T-helper 22 cell (primary cell): ENCODE results near the gene CCND1.

ENCODE experiments used
- DNase-seq: peaks from one replicate; pipeline ENCODE4 v3.0.0-alpha.2; 2020; ENCODE audit warnings: low read depth

CCND1 gene

GRCh38 chr11:69640995-69641581 lies at the start of gene CCND1:
TSS of gene CCND1 (plus strand) at chr11:69641156. CDS start at chr11:69641314, 158 bp downstream.
- DNase-seq: no peak

- no peak for DNase-seq
These were observed 47.8 kb upstream of the CCND1 start for GRCh38 chr11:69592986-69593650.

- no peak for DNase-seq
These were observed 47.1 kb upstream of the CCND1 start for GRCh38 chr11:69593851-69594250.

- no peak for DNase-seq
These were observed 46.5 kb upstream of the CCND1 start for GRCh38 chr11:69594481-69594880.

- no peak for DNase-seq
These were observed 44.9 kb upstream of the CCND1 start for GRCh38 chr11:69595805-69596665.

GRCh38 chr11:69598147-69598546 lies 42.8 kb upstream of the CCND1 start:
- no peak for DNase-seq

GRCh38 chr11:69599502-69599901 lies 41.5 kb upstream of the CCND1 start:
- DNase-seq: no peak

GRCh38 chr11:69600001-69600400 lies 41.0 kb upstream of the CCND1 start:
- no peak for DNase-seq

- no peak for DNase-seq
These were observed 39.7 kb upstream of the CCND1 start for GRCh38 chr11:69601011-69601975.

- DNase-seq: no peak
These were observed 37.7 kb upstream of the CCND1 start for GRCh38 chr11:69603111-69603836.

GRCh38 chr11:69604055-69604454 lies 36.9 kb upstream of the CCND1 start:
- DNase-seq: no peak

- DNase-seq: no peak
These were observed 35.0 kb upstream of the CCND1 start for GRCh38 chr11:69605737-69606526.

GRCh38 chr11:69609351-69609750 lies 31.6 kb upstream of the CCND1 start:
- no peak for DNase-seq

- DNase-seq: no peak
These were observed 29.1 kb upstream of the CCND1 start for GRCh38 chr11:69611548-69612526.

GRCh38 chr11:69613594-69613993 lies 27.4 kb upstream of the CCND1 start:
- DNase-seq: no peak

- no peak for DNase-seq
These were observed 26.9 kb upstream of the CCND1 start for GRCh38 chr11:69614085-69614484.

GRCh38 chr11:69615545-69616278 lies 25.2 kb upstream of the CCND1 start:
- no peak for DNase-seq

- DNase-seq: no peak
These were observed 23.7 kb upstream of the CCND1 start for GRCh38 chr11:69617220-69617619.
